HG03045 (cell line): ENCODE data around the gene LYVE1.

Experiments used
- ATAC-seq: cut with Tn5 transposase; IDR thresholded peaks from one replicate; pipeline ENCODE4 v1.9.1; 2021; ENCODE audit warnings: mild to moderate bottlenecking, moderate library complexity; ENCODE audit not compliant: unreplicated experiment

The LYVE1 gene

DNA sequence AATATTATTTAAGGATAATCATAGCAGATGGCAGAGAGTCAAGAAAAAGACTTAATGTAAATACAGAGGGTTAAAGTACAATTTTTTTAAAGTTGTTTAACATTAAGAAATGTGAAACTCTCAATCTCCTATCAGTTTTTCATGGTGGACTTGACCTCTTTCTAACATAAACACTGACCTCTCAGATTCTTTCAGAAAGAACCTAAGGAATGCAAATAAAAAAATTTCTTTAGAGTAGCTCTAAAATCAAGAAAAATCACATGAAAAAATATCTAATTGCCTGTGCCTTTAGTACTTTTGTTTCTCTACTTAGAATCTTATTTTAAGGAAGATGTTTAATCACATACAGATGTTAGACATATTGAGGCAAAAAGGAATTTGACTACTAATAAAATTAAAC, 40.3 kb downstream of the LYVE1 start:
- ATAC-seq = no peak

DNA sequence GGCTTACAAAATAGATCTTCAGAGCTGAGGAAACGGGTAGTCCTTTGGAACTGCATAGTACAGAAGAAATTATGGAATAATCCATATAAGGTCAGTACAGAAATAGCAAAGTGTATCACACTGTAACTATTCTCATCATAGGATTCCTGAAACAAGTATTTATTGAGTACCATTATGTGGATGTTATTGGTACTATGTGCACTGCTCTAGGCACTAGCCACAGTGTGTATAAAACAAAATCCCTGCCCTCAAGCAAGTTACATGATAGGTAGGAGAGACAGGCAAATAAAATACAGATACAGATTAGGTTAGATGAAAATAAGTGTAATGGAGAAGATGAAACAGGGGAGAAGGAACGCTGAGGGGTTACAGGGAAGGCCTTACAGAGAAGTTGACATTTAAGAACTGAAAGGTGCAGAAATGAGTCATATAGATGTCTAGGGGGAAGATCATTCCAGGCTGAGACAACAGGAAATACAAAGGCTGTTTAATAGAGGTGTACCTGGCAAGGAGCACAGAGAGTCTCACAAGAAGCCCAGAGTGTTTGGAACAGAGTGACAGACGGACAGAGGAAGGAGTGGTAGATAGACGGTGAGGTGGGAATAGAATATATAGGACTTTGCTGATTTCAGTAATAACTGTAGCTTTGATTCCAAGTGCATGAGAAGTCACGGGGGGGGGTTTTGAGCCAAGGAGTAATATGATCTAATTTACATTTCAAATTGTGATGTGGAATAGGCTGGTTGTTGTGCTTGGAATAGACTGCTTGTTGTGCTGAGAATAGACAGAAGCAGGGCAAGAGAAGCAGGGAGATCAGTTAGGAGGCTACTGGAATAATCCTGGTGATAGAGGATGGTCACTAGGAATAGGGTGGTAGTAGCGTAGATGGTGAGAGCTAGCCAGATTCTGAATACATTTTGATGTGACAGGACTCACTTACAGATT, 41.2 kb downstream of the LYVE1 start:
- ATAC-seq = no peak

DNA sequence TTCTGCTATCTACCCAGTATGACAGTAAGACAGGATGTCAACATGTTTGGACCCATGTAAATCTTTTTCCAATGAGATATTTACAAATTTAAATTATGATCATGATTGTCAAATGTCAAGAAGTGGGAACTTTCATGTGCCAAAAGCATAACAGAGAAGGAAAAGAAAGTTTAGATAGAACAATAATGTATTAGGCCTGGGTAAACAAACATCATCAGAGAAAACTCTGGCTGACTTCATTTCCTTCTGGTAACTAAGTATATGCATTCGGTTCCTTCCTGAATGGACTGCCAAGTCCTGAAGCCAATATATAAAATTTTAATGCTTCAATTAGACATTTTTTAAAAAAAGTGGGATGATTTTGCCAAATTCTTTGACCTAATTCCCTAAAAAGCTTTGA, 44.0 kb downstream of the LYVE1 start:
- ATAC-seq = no peak

DNA sequence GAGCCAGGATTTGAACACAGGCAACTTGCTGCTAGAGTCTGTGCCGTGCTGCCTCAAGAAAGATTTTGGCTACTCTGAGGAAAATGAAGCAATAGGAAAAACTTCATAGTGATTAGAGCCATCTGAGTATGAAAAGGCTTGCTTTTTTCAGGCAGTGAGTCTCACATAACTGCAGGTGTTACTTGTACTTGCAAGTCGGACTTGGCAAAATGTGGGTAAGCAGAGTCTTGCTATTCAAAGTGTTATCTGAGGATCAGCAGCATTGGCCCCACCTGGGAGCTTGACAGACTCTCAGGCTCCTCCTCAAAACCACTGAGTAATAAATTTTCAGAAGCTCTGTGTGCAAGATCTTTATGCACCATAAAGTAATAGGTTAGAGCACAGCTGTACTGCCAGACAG, 45.5 kb downstream of the LYVE1 start:
- ATAC-seq = no peak

DNA sequence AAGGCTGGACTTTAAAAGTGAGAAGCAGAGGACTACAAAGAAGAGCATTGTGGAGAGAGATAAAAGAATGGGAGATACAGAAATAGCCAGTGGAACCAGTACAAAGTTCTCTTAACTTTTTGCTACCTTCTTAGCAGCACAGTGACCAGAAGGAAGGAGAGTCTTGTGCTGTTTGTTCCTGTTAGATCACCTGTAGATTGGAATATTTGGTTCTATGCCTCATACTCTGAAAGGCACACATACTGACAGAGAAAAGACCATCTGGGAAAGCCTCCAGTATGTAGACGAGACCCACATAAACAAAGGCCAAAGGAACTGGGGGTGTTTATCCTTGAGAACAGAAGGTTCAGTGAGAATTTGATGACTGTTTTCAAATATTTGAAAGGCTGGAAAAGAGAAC, 46.2 kb downstream of the LYVE1 start:
- no peak for ATAC-seq

DNA sequence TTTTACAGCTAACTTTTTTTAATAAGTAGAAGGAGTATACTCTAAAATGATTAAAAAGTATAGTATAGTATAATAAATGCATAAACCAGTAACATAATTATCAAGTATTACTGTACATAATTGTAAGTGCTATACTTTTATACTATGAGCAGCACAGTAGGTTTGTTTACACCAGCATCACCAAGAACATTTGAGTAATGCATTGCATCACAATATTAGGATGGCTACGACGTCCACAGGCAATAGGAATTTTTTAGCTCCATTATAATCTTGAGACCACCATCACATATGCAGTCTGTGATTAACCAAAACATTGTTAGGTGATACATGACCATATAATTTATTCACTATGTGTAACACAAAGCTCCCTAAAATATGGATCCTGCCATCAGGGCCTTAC, 47.9 kb downstream of the LYVE1 start:
- no peak for ATAC-seq

DNA sequence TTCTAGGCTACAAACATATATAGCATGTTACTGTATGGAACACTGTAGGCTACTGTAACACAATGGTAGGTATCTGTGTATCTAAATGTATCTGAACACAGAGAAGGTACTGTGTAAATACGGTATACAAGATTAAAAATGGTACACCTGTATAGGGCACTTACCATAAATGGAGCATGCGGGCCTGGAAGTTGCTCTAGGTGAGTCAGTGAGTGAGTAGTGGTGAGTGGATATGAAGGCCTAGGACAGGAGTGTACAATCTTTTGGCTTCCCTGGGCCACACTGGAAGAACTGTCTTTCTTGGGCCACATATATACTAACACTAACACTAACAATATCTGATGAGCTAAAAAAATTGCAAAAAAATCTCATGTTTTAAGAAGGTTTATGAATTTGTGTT, 48.8 kb downstream of the LYVE1 start:
- no peak for ATAC-seq

DNA sequence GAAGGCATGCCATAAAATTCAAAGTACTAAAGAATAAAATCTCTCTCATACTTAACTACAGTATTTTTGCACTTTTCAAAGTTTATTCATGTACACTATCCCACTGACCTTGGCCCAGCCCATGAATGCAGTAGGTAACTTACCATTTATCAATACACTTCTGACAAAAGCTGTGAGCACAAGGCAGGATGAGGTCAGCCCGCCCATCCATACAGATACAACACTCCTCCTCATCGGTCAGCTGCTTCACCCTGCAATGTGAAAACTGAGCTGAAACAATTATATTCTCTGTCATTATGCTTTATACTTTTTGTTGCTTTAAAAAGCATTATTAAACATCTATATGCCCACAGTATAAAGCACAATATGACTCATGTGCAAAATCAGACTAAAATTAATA, 49.6 kb downstream of the LYVE1 start:
- ATAC-seq = no peak

DNA sequence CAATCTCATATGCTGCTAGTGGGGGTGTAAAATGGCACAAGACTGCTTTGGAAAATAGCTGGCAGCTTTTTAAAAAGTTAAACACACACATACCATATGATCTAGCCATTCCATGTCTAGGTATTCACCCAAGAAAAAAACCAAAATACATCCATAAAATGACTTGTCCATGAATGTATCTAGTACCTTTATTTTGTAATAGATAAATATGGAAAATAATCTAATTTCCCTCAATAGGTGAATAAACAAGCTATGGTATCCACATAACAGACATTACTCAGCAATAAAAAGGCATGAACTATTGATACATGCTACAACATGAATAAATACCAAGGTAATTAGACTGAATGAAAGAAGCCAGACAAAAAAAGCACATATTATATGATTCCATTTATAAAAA, 50.3 kb downstream of the LYVE1 start:
- ATAC-seq = no peak

DNA sequence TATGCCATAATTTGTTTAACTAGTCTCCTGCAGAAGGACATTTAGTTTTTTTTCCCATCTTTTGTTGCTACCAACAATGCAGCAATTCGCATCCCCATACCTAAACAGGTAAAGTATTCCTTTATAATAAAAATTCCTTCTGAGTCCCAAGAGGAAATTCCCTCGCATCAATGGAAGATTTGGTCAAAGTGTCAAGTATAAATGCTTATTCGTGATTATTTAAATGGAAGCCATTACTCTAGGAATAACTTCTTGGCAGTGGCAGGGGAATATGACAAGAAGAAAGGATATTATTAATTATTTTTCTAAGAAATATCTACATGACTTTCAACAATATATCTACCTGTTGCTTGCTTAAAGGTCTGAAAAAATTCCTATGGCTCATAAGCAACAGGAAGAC, 53.0 kb downstream of the LYVE1 start:
- ATAC-seq = no peak

DNA sequence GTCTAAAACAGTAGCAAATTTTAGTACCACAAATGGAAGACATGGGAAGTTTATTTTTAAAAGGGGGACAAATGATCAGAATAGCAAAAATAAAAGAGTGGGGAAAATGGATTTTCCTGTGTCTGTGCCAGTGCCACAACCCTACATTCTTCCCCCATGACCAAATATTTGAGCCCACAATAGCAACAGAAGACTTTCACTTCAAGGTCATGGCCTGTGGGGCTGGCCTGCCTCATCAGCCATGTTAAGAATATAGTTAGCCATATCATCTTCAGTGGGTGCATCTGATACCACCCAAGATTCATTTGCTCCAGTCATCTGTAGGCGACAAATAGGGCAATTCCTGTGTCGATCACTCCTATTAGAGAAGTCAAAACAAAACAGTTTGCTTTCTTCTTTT, 53.8 kb downstream of the LYVE1 start:
- no peak for ATAC-seq

DNA sequence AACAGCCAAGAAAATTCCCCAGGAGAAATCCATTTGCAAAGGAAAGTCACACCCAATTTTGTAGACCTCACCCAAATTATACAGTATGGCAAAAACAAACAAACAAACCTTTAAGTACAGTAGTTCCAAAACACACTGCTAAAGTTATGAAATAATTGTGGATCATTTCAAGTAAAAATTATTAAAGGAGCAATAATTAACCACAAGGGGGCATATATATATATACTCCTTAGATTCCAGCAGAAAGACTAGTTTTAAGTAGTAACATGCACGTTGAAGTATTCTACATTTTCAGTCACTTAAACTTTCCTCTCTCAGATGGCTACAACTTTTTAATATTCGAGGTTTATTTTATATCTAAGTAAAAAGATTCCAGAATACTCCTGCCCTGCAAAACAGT, 54.3 kb downstream of the LYVE1 start:
- no peak for ATAC-seq

DNA sequence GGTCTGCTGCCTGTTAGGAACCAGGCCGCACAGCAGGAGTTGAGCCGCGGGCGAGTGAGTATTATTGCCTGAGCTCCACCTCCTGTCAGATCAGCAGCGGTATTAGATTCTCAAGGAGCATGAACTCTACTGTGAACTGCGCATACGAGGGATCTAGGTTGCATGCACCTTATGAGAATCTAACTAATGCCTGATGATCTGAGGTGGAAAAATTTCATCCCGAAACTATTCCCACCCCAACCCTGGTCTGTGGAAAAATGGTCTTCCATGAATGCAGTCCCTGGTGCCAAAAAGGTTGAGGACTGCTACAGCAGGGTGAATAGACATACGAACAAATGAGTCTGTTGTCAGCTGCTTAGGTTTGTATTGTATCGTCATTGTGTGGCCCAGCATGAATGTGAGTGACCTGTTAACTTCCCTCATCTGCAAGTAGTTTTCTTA, 57.3 kb downstream of the LYVE1 start:
- no peak for ATAC-seq
